GM10248 (cell line): ENCODE results near the gene OSBPL10.

Source experiments
- CTCF ChIA-PET: fragments of 300-600 bp; sonication (Branson Sonifier 250); formaldehyde crosslinking; extraction: SDS; loops from one replicate; lab custom pipeline; 2021; ENCODE audit warnings: antibody characterized with exemption; lab: Yijun Ruan, JAX
- POLR2A ChIA-PET: fragments of 350-650 bp; sonication (Branson Sonifier 250); formaldehyde crosslinking; extraction: SDS; loops from one replicate; lab custom pipeline; 2020; ENCODE audit warnings: antibody characterized with exemption; lab: Yijun Ruan, JAX
- DNase-seq: peaks from one replicate; pipeline ENCODE4 v3.0.0; 2012; ENCODE audit errors: extremely low spot score
- CTCF ChIP-seq: IDR thresholded peaks from 2 replicates; pipeline ENCODE4 v1.5.1; 2012; ENCODE audit warnings: mild to moderate bottlenecking, low read depth; ENCODE audit errors: extremely low read depth, missing control alignments, control extremely low read depth

Gene OSBPL10

GRCh38 chr3:31962801-31963205, 18.3 kb downstream of the OSBPL10 start:
- POLR2A ChIA-PET: no interaction called here
- TF ChIP-seq CTCF: no peak
- CTCF ChIA-PET: no interaction called here
- DNase-seq: no peak

- ChIA-PET CTCF (interaction anchor here (0.9 to 1.7 kb wide), 4 partner anchors 9 to 183 kb away, joined by 3 to 5 read pairs (median 4); no protein-coding TSS in a partner anchor), POLR2A (no interaction called here)
- DNase-seq: peak; percentile 28
- no peak for TF ChIP-seq CTCF
Observed at GRCh38 chr3:31960793-31961431, 20.1 kb downstream of the OSBPL10 start.

GRCh38 chr3:31959951-31960792, 20.9 kb downstream of the OSBPL10 start:
- ChIA-PET POLR2A (no interaction called here), CTCF (interaction anchor here (0.9 to 1.7 kb wide), 4 partner anchors 9 to 184 kb away, joined by 3 to 5 read pairs (median 4); no protein-coding TSS in a partner anchor)
- DNase-seq: no peak
- TF ChIP-seq CTCF: no peak

- DNase-seq: no peak
- ChIA-PET CTCF (no interaction called here), POLR2A (no interaction called here)
- TF ChIP-seq CTCF: no peak
Observed at GRCh38 chr3:31959251-31959650, 21.8 kb downstream of the OSBPL10 start.

- ChIA-PET POLR2A (no interaction called here), CTCF (no interaction called here)
- no peak for DNase-seq
- TF ChIP-seq CTCF: no peak
Observed at GRCh38 chr3:31958701-31959152, 22.3 kb downstream of the OSBPL10 start.

GRCh38 chr3:31957106-31957505, 24.0 kb downstream of the OSBPL10 start:
- TF ChIP-seq CTCF: no peak
- ChIA-PET CTCF (interaction anchor here (0.8 kb wide), 1 partner anchor 15 kb away, joined by 3 read pairs; no protein-coding TSS in a partner anchor), POLR2A (no interaction called here)
- no peak for DNase-seq
